GM12864 (cell line): Measurements from ENCODE around the gene PAX2.

Experiments
- DNase-seq: peaks from one replicate; pipeline ENCODE4 v3.0.0-alpha.2; 2011; ENCODE audit warnings: low read depth
- H3K4me3 ChIP-seq: 2 replicates; pipeline ENCODE4 v1.5.1; 2011; ENCODE audit warnings: mild to moderate bottlenecking, low read depth, low read length, control low read depth
- TF ChIP-seq, protein P1 (sequence below): IDR thresholded peaks from 2 replicates; pipeline ENCODE4 v1.5.1; 2011; ENCODE audit warnings: low read depth, mild to moderate bottlenecking, moderate library complexity, low read length, control low read depth, inconsistent platforms; ENCODE audit errors: missing control alignments

Gene PAX2

DNA sequence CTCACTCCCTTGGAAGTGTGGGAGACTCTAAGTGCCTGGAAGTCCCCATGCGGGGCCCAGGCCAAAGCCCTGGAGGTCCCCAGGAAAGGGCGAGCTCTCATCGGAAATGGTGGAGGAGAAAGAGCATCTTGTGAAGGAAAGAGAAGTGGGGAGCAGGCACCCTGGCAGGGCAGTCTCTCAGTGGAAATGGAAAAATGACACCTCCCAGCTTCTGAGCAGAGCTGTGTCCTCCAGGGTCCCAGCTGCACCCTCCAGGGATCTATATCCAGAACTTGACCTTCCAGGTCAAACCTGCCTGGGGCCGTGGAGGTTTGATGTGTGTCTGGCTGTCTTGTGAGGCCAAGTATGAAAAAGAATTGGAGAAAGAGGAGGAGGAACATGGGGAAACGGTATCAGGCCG lies 29.5 kb downstream of the PAX2 start:
- DNase-seq: no peak
- TF ChIP-seq, protein P1, sequence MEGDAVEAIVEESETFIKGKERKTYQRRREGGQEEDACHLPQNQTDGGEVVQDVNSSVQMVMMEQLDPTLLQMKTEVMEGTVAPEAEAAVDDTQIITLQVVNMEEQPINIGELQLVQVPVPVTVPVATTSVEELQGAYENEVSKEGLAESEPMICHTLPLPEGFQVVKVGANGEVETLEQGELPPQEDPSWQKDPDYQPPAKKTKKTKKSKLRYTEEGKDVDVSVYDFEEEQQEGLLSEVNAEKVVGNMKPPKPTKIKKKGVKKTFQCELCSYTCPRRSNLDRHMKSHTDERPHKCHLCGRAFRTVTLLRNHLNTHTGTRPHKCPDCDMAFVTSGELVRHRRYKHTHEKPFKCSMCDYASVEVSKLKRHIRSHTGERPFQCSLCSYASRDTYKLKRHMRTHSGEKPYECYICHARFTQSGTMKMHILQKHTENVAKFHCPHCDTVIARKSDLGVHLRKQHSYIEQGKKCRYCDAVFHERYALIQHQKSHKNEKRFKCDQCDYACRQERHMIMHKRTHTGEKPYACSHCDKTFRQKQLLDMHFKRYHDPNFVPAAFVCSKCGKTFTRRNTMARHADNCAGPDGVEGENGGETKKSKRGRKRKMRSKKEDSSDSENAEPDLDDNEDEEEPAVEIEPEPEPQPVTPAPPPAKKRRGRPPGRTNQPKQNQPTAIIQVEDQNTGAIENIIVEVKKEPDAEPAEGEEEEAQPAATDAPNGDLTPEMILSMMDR: no peak
- no peak overlapping the region for H3K4me3 ChIP-seq

DNA sequence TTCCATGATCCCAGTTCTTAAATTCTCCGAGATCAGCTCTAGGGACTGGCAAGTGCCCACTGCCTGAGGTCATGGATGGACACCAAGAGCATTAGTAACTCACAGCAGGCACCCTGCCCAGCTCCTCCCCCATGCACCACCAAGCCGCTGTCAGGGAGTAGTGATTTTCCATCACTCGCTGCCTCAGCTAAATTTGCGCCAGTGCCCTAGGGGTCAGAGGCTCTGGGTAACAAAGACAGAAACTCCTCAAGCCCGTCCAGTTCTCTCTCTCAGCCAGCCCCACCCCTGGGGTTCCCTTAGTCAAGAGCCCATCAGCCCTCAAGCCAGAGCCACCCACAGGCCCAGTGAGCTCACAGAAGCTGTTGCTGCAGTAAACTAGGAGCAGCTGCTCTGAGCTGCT lies 30.0 kb downstream of the PAX2 start:
- TF ChIP-seq, protein P1: no peak
- H3K4me3 ChIP-seq: no peak overlapping the region
- no peak for DNase-seq

DNA sequence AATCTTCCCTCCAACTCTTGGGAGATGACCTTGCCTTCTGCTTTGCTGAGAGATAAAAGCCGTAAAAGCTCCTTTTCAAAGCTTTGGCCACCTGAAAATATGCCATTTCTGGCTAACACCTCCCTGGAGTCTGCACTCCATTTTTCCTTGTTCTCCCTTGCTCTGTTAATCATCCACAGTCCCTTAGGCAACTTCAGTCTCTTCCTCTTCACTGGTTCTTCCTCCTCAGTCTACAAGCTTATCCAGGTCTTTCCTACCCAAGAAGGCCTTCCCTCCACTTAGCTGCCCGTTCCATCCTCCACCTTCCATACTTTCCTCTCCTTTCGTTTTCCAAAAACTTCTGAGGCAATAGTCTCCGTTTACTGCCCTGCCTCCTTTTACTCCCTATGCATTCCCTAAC lies 30.5 kb downstream of the PAX2 start:
- DNase-seq: no peak
- TF ChIP-seq, protein P1: no peak
- no peak overlapping the region for H3K4me3 ChIP-seq

DNA sequence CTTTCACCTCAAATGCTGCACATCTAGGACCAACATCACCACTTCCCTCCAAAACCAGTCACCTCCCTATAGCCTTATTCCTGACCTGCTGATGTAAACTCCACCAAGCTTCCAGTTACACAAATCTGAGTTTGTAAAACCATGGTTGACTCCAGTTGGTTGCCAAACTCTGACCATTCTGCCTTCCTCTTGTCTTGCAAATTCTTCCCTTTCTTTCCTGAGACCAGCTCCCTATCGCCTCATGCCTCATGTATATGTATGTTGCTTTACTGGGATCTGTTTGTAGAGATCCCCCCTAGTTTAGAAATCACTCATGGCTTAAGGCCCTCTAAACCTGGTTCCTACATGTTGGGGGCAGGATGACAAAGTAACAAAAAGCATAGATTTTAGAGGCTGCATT lies 31.3 kb downstream of the PAX2 start:
- H3K4me3 ChIP-seq: no peak overlapping the region
- TF ChIP-seq, protein P1: no peak
- no peak for DNase-seq

DNA sequence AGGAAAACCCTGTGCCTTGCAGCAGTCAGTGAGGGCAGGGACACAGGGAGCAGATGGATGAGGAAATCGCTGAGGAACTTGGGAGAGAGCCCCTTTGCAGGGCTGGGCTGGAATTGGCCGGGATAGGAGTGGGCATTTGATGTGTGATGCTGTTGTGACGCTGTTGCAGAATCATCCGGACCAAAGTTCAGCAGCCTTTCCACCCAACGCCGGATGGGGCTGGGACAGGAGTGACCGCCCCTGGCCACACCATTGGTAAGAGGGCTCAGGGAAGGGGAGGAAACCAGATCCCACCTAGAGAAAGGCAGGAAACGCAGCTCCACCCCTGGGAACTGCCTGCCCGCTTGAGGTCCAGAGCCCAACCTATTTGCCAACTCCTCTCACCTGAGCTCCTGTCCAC lies 33.9 kb downstream of the PAX2 start:
- TF ChIP-seq, protein P1: no peak
- no peak overlapping the region for H3K4me3 ChIP-seq
- DNase-seq: no peak

DNA sequence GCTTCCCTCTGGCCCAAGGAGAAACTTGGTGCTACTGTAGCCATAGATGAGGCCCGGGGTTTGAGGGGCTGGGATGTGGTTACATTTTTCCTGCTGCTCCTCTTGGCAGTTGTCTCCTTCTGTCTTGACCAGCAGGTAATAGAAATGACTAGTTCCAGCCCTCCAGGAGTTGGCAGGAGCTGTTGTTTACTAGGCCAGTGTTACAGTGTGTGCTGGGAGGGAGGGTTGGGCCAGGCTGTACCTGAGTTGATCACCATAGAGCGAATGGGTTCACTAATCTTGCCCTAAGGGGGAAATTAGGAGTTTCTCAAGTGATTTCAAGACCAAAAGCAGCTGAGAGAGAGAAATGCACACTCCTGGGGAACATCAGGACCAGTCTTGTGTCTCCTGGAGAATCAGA lies 34.9 kb downstream of the PAX2 start:
- H3K4me3 ChIP-seq: no peak overlapping the region
- TF ChIP-seq, protein P1: no peak
- DNase-seq: no peak

DNA sequence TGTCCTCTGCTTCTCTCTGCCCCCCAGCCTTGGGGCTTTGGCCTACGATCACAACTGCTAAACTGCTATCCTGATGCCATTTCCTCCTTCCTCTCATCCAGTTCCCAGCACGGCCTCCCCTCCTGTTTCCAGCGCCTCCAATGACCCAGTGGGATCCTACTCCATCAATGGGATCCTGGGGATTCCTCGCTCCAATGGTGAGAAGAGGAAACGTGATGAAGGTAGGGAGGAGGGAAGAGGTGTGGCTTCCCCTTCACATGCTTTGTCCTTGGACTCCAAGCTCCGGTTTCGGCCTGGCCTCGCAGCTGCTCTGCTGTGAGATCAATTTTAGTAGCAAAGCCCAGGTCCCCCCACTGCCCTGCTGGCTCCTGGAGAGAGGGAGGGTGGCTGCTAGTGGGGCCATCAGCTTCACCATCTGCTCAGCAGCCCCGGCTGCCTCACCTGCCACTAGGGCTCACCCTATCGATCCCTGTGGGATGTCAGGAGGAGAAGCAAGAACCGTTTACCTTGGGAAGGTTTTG lies 35.8 kb downstream of the PAX2 start:
- H3K4me3 ChIP-seq: no peak overlapping the region
- TF ChIP-seq, protein P1: no peak
- no peak for DNase-seq
